NCI-H345 (cell line): ENCODE results near the gene TCEAL6.
A peak's percentile ranks its signal among the peaks of the same experiment; 100 is the strongest.
"Not testable (repeated sequence)": the region's sequence is repeated elsewhere in the genome, so short reads cannot be mapped to it uniquely, and the experiment has no call there.

ENCODE experiments used
- DNase-seq: peaks from one replicate; lab custom pipeline; 2025; lab: John Stamatoyannopoulos, UW

The TCEAL6 gene

GRCh38 chrX:102142274-102142673 is at the start of gene TCEAL6:
TSS of gene TCEAL6 (minus strand) at chrX:102142481.
- not testable (repeated sequence) for DNase-seq

GRCh38 chrX:102185967-102186720 is 43.9 kb upstream of the TCEAL6 start:
- no peak for DNase-seq

GRCh38 chrX:102155806-102156179 is 13.5 kb upstream of the TCEAL6 start, which contains the start of gene BEX5:
TSS of gene BEX5 (minus strand) at chrX:102155977. CDS start at chrX:102154265, 1,712 bp downstream.
- peak; percentile 32 for DNase-seq

- DNase-seq, result no peak
Observed at GRCh38 chrX:102154900-102155805, 12.9 kb upstream of the TCEAL6 start.

GRCh38 chrX:102154218-102154860 is 12.1 kb upstream of the TCEAL6 start:
- no peak for DNase-seq

GRCh38 chrX:102141631-102142030 is 650 bp downstream of the TCEAL6 start:
- DNase-seq, result not testable (repeated sequence)

- DNase-seq, result not testable (repeated sequence)
Observed at GRCh38 chrX:102140876-102141275, 1.4 kb downstream of the TCEAL6 start.

- DNase-seq, result no peak
Observed at GRCh38 chrX:102138064-102138463, 4.2 kb downstream of the TCEAL6 start.

- no peak for DNase-seq
Observed at GRCh38 chrX:102129473-102129872, 12.8 kb downstream of the TCEAL6 start.

- DNase-seq, result no peak
Observed at GRCh38 chrX:102126863-102127262, 15.4 kb downstream of the TCEAL6 start.

GRCh38 chrX:102126080-102126818 is 16.0 kb downstream of the TCEAL6 start:
- not testable (repeated sequence) for DNase-seq

GRCh38 chrX:102125436-102125835 is 16.8 kb downstream of the TCEAL6 start, which contains the start of gene TCEAL2:
TSS of gene TCEAL2 (plus strand) at chrX:102125679. CDS start at chrX:102126831, 1,152 bp downstream.
- not testable (repeated sequence) for DNase-seq

GRCh38 chrX:102125014-102125413 is 17.3 kb downstream of the TCEAL6 start:
- DNase-seq, result not testable (repeated sequence)

GRCh38 chrX:102115748-102116147 is 26.5 kb downstream of the TCEAL6 start:
- no peak for DNase-seq

- DNase-seq, result no peak
Observed at GRCh38 chrX:102113367-102113766, 28.9 kb downstream of the TCEAL6 start.
